Fibroblast of mammary gland (primary cell): ENCODE measurements around the gene TAS1R1.

ENCODE experiments used
- DNase-seq: peaks from one replicate; pipeline ENCODE4 v3.0.0-alpha.2; 2010; ENCODE audit warnings: low read depth
- H3K4me3 ChIP-seq: 2 replicates; pipeline ENCODE4 v1.5.1; 2011; ENCODE audit warnings: low read depth, mild to moderate bottlenecking, low read length, moderate library complexity; ENCODE audit not compliant: control insufficient read depth
- TF ChIP-seq, protein P1 (sequence below): conservative IDR thresholded peaks from 2 replicates; pipeline ENCODE4 v1.5.1; 2011; ENCODE audit warnings: low read depth, low read length, inconsistent platforms; ENCODE audit not compliant: control insufficient read depth, insufficient read depth

The TAS1R1 gene

DNA sequence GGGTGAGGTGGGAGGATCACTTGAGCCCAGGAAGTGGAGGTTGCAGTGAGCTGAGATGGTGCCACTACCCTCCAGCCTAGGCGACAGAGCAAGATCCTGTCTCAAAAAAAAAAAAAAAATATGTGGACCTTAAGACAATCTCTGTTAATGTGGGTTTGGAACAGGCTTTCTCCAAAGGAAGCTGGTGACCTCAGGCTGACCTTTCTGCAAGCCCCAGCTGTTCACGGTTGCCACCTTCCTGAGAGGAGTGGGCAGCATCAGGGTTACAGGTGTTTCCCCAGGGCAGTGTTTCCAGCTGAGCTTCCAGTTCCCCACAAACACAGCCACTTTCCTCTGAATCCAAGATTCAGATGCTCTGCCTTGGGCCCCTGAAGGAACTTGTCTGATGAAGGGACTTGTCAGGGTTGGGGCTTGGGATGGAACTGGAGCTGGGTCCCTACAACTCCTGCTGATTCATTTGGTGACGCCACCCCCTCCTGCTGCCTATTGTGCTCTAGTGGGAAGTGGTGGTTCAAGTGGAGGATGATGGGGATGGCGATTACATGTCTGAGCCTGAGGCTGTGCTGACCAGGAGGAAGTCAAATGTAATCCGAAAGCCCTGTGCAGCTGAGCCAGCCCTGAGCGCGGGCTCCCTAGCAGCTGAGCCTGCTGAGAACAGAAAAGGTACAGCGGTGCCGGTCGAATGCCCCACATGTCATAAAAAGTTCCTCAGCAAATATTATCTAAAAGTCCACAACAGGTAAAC is 26.6 kb downstream of the TAS1R1 start:
- DNase-seq, result no peak
- TF ChIP-seq, protein P1, sequence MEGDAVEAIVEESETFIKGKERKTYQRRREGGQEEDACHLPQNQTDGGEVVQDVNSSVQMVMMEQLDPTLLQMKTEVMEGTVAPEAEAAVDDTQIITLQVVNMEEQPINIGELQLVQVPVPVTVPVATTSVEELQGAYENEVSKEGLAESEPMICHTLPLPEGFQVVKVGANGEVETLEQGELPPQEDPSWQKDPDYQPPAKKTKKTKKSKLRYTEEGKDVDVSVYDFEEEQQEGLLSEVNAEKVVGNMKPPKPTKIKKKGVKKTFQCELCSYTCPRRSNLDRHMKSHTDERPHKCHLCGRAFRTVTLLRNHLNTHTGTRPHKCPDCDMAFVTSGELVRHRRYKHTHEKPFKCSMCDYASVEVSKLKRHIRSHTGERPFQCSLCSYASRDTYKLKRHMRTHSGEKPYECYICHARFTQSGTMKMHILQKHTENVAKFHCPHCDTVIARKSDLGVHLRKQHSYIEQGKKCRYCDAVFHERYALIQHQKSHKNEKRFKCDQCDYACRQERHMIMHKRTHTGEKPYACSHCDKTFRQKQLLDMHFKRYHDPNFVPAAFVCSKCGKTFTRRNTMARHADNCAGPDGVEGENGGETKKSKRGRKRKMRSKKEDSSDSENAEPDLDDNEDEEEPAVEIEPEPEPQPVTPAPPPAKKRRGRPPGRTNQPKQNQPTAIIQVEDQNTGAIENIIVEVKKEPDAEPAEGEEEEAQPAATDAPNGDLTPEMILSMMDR, result no peak
- no peak overlapping the region for H3K4me3 ChIP-seq

DNA sequence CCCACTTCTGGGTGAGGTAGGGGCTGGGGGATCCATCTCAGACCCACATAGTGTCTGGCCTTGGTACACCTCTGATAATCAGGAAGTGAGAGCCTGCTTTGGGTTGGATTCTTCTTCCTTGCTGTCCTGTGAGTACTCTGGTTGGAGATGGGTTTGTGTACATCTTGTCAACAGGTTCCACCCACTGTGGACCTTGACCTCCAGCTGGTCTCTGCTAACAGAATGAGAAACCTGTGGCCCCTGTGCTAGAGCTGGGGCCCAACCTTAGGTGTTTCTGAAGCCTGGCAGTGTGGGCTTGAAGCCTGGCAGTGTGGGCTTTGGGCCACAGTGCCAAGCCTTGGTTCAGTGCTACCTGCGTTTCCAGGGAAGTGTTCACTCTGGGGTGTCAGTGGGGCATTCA is 27.3 kb downstream of the TAS1R1 start:
- TF ChIP-seq, protein P1, result no peak
- no peak for DNase-seq
- H3K4me3 ChIP-seq, result no peak overlapping the region

- H3K4me3 ChIP-seq, result no peak overlapping the region
- TF ChIP-seq, protein P1, result peak; percentile 3
- no peak for DNase-seq
Measured at GRCh38 chr1:6584126-6585080, 29.3 kb downstream of the TAS1R1 start.

DNA sequence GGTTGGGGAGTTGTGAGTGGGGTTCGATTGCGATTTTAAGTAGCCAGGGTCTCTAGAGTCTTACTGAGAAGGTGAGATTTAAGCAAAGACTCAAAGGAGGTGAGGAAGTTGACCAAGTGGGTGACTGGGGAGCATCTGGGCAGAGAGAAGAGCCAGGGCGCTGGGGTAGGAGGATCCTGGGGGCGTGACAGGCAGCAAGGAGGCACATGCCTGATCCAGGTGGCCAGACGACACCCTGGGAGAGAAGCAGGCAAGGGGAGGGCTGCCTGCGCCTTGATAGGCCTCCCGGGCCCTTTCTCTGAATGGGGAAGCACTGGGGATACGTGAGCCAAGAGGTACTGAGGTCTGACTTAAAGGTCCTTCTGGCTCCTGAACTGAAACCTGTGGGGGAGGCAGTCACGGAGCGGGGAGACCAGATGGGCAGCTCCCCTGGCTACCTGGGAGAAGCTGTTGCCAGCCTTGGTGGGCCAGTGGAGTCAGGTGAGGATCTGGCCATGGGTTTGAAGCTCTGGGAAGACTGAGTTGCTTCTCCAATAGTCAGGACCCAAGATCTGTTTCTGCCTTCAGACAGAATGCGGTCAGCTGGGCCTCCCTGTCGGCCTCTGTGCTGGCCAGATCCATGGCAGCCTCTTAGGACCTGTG is 30.1 kb downstream of the TAS1R1 start:
- no peak overlapping the region for H3K4me3 ChIP-seq
- no peak for DNase-seq
- TF ChIP-seq, protein P1, result no peak

- DNase-seq, result no peak
- H3K4me3 ChIP-seq, result no peak overlapping the region
- TF ChIP-seq, protein P1, result no peak
Measured at GRCh38 chr1:6585841-6586240, 30.7 kb downstream of the TAS1R1 start.

GRCh38 chr1:6586404-6586816 is 31.3 kb downstream of the TAS1R1 start:
- H3K4me3 ChIP-seq, result no peak overlapping the region
- DNase-seq, result no peak
- TF ChIP-seq, protein P1, result no peak
